ENCODE data around the gene APBB3.

APBB3 gene

DNA sequence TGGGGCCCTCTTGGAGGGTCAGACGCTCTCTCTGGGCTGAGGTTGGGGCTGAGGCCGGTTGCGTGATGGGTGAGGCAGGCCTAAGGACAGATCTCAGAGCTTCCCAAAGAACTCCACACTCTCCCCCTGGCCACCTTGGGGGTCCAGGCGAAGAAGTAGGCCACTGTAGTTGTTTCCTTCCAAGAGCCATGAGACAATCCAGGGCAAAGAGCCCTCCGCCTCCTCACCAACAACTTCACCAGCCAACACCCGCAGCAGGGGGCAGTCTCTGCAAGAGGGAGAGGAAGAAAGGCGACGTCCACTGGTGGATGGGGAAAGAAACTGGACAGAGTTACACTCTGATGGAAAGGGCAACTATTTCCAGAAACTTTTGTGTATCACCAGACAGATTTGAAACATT lies 10.9 kb upstream of the APBB3 start:
- DNase-seq (ENCODE audit: low read depth) = no peak

DNA sequence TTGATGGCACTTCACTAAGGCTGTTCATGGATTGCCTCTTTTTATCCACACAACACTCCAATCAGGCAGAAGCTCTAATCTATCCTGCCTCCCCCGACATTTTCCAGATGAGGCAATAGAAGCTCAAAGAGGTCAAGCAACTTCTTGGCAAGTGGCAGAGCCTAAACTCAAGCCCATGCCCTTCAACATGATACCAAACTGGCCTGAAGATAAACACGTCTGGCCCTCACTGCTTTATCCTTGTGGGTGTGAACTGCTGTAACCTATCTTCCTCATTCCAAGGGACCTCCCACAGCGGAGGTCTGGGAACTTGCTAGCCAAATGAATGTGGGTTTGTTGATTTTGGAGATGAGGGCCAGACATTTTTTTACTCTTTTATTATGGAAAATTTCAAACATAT lies 9.8 kb upstream of the APBB3 start:
- no peak for DNase-seq (ENCODE audit: low read depth)

DNA sequence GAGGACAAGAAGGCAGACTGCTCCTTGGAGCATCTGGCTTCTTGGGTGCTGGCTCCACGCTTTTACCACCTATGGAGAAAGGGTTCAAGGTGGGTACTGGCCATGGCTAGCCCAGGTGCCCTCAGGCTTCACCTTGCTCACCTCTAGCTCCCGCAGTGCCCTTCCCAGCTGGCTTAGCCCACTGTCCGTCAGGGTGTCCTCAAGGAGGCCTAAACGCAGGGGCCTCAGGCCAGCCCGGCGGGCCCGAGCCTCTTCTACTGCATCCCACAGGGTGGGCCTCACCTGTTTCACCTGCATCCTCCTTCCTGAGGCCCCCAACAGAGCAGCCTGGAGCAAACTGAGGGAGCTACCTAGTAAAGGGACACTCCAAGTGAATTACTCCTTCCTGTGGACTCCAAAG lies 9.3 kb upstream of the APBB3 start:
- DNase-seq (ENCODE audit: low read depth) = no peak

GRCh38 chr5:140571105-140571504 lies 6.7 kb upstream of the APBB3 start:
- DNase-seq (ENCODE audit: low read depth) = no peak

GRCh38 chr5:140570488-140570887 lies 6.1 kb upstream of the APBB3 start:
- no peak for DNase-seq (ENCODE audit: low read depth)

DNA sequence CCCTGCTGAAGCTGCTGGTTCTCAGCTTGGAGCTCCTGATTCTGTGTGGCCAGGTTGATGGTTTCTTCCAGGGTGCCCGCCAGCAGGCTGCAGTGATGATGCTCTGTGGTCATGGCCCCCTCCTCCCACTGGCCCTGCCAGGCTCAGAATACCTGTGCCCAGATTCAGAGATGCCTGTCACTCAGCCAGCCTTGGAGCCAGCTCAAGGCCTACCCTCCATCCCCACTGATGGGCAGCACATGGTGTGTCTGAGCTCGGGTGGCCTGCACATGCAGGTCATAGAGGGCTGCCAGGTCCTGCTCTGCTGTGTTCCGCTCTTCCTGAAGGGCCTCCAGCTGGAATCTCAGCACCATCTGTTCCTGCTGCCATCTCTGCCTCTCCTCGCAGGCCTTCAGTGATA lies 5.7 kb upstream of the APBB3 start:
- DNase-seq (ENCODE audit: low read depth) = no peak

GRCh38 chr5:140569197-140569596 lies 4.8 kb upstream of the APBB3 start:
- no peak for DNase-seq (ENCODE audit: low read depth)

DNA sequence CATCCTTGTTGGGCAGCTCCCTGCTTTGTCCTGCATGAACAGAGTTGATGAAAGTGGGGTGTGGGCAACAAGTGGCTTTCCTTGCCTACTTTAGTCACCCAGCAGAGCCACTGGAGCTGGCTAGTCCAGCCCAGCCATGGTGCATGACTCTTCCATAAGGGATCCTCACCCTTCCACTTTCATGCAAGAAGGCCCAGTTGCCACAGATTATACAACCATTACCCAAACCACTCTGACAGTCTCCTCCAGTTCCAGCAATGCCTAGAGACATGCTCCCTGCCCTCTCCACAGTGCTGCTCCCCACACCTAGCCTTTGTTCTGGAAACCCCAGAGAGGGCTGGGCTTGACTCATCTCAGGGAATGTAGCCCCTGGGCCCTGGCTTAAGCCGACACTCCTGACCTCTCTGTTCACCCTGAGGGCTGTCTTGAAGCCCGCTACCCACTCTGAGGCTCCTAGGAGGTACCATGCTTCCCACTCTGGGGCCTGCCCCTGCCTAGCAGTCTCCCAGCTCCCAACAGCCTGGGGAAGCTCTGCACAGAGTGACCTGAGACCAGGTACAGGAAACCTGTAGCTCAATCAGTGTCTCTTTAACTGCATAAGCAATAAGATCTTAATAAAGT lies 4.2 kb upstream of the APBB3 start:
- DNase-seq (ENCODE audit: low read depth) = no peak

DNA sequence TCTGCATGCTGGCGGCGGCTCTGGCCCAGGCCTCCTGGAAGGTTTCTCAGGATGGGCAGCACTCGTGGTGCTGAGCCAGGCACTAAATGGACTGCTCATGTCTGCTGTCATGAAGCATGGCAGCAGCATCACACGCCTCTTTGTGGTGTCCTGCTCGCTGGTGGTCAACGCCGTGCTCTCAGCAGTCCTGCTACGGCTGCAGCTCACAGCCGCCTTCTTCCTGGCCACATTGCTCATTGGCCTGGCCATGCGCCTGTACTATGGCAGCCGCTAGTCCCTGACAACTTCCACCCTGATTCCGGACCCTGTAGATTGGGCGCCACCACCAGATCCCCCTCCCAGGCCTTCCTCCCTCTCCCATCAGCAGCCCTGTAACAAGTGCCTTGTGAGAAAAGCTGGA lies 3.5 kb upstream of the APBB3 start:
- DNase-seq (ENCODE audit: low read depth) = no peak

GRCh38 chr5:140567136-140567818 lies 2.9 kb upstream of the APBB3 start:
- DNase-seq (ENCODE audit: low read depth) = no peak

GRCh38 chr5:140566665-140567064 lies 2.3 kb upstream of the APBB3 start:
- DNase-seq (ENCODE audit: low read depth) = no peak

DNA sequence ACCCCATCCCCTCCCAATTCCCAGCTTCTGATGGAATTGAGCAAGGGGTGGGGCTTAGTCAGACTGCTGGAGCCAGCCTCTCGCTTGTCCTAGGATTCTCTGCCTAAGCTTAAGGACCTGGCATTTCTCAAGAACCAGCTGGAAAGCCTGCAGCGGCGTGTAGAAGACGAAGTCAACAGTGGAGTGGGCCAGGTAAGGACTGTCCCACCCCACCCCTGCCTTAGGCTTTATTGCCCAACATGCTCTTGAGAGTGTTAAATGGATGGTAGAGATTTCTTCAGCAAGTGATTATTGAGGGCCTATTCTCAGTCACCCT lies 1.3 kb upstream of the APBB3 start:
- no peak for DNase-seq (ENCODE audit: low read depth)

DNA sequence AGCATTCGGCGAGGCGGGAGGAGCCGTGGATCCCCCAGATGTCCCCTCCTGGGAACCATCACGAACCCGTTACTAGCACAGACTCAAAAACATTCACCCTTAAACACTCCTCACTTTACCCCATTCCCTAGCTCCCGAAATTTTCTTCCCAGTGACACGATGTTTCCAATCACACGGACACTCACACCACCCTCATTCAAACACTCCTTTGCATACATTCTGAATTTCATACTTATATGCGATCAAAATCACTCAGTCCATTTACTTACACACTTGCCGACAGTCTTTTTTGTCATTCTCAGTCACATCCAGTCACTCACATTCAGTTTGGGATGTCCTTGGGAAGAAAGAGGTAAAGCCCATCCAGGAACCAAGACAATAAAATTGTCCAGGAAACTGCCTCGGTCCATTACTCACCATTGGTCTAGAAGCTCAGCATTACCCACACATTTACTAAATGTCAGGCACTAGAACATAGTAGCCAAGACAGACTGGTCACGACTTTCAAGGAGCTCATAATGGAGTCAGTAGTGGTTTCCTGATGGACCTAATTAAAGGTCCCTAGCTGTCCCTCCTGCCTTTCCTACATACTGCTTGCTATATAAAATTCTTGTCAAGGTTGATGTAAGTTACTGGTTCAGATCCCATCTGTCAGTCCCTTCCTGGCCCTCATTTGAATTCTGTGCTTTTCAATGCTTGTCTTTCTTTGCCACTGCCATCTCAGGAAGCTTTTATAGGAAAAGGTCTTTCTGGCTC lies 804 bp upstream of the APBB3 start:
- DNase-seq (ENCODE audit: low read depth) = no peak

DNA sequence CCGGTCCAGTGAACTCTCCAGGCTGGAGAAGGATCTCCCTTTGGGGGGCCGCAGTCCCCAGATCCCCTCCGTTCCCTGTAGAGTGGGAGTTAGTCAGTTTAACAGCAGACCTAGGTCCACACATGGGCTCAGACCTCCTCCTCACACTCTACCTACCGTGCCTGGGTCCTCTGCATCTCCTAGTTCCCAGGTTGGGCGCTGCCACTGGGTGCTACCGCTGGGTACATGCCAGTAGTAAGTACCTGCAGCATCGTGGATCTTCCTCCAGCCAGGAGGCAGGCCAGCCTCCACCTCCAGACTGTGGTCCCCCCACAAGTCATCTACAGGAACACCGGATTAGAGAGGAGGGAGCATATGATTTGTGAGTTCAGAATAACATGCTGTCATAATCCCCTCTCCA lies 802 bp downstream of the APBB3 start:
- DNase-seq (ENCODE audit: low read depth) = no peak

DNA sequence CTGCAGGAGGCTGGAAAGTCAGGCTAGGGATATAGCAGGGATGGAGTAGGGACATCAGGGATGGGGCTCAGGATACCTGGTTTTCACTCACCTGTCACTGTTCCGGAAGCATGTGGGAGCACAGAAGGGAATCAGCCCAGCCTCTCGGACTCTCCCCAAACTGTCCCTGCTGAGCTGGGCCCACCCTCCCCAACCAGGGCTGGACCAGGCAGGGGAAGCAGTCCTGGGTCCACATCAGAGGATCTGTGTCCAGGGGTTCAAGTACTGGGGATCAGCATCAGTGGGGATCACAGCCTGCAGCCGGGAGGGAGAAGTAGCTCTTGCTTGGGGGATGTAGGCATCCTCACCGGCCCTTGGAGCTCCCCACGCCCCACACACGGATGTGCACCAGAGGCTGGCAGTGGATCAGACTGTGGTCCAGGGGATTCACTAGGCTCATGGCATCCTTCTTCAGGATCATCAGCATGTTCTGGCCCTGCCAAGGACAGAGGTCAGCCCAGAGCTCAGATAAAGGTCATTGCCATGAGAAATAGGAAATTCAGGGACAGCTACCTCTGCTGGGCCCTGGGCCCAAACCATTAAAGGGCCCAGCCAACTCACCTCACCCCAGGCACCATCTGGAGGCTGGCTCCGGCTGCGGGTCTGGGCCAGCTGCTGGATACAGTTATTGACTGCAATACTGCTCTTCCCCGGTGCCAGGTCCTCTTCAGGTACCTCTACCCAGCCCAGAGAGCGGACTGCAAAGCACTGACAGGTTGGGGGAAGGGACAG lies 2.5 kb downstream of the APBB3 start:
- DNase-seq (ENCODE audit: low read depth) = no peak

DNA sequence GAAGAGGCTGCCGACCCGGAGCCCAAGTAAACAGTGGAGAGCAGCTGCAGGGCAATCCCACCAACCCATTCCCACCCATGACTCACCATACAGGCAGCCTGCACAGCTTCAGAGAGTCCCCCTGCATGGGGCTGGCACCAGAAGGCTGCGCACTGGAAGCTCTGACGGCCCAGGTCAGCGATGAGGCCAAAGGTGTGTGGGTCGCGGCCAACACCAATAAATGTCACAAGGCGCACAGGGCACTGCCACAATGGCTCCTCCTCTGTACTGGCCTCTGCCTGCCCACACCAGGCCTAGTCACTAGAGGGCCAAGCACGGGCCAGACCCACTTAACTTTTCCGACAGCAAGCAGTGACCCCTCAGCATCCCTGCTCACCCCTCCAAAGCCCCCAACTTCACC lies 4.2 kb downstream of the APBB3 start:
- no peak for DNase-seq (ENCODE audit: low read depth)

DNA sequence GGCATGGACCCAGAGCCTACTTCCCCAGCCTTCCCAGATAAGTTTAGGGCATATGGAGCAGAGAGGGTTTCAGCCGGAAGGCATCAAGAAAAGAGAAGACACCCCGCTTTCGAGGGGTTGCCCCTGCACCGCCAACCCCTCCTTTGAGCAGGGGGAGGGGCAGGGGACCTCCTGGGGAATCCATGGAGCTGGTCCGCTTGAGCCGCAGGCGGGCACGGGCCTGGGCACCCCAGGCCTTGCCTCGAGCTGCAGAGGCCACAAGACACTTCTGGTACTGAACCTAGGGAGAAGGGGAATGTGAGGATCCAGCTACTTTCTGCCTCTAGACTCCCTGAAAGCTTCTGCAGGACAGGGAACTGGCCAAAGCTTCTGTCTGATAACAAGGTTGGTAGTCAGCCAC lies 5.9 kb downstream of the APBB3 start:
- no peak for DNase-seq (ENCODE audit: low read depth)

GRCh38 chr5:140557965-140558364 lies 6.4 kb downstream of the APBB3 start:
- DNase-seq (ENCODE audit: low read depth) = no peak

GRCh38 chr5:140557136-140557805 lies 7.1 kb downstream of the APBB3 start, which contains the start of gene SRA1:
Gene SRA1, minus strand, starts transcription at chr5:140557473. Its CDS starts 21 bp downstream, at chr5:140557452.
- peak; percentile 84 for DNase-seq (ENCODE audit: low read depth)

GRCh38 chr5:140556438-140556837 lies 8.0 kb downstream of the APBB3 start:
- no peak for DNase-seq (ENCODE audit: low read depth)

GRCh38 chr5:140555747-140556312 lies 8.6 kb downstream of the APBB3 start:
- no peak for DNase-seq (ENCODE audit: low read depth)

DNA sequence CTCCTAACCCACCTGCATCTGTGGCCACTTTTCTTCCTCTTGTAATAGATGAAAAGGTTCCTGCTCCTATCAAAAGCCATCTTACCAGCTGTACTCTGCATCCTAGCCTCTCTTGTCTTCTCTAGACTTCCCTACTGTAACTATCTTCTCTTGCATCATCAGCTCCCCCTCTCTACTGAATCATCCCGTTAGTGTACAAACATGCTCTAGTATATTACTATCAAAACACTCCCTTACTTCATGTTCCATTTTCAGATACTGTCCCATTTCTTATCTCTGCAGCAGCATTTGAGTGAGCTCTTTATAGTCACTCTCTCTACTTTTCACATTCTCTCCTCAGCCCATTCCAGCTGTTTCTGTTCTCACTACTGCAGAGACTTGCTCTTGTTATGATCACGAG lies 9.9 kb downstream of the APBB3 start:
- no peak for DNase-seq (ENCODE audit: low read depth)

All from stimulated activated CD8-positive, alpha-beta memory T cell treated with anti-CD3 and anti-CD28 coated beads, Interleukin-4, amount 100 ng/mL, for 24 hours (primary cell).